Testis (tissue), 3 donors: ENCODE data around the gene ANKS6. TPM values are rescaled to one million over a fixed set of nuclear protein-coding genes. Genes with fewer than 3 reads are reported as not detected.

Experiments
- DNase-seq: peaks from one replicate; pipeline ENCODE4 v3.0.0-alpha.2; 2019
- H3K27ac ChIP-seq, 2 donors: fragments of 200-600 bp; sonication (generic); one replicate each; pipeline ENCODE4 v1.5.1; 2019
- H3K27me3 ChIP-seq: fragments of 200-600 bp; sonication (generic); one replicate; pipeline ENCODE4 v1.5.1; 2019
- H3K36me3 ChIP-seq: fragments of 200-600 bp; sonication (generic); one replicate; pipeline ENCODE4 v1.5.1; 2017; ENCODE audit warnings: low read depth; ENCODE audit errors: missing control alignments
- H3K4me1 ChIP-seq: fragments of 200-600 bp; sonication (generic); one replicate; pipeline ENCODE4 v1.5.1; 2019
- H3K4me3 ChIP-seq, 2 donors: fragments of 200-600 bp; sonication (generic); one replicate each; pipeline ENCODE4 v1.5.1; 2017 to 2019
- H3K9me3 ChIP-seq: fragments of 200-600 bp; sonication (generic); one replicate; pipeline ENCODE4 v1.5.1; 2017
- POLR2A ChIP-seq: fragments of 450-650 bp; IDR thresholded peaks from one replicate; pipeline ENCODE4 v1.6.1; 2017; ENCODE audit warnings: antibody characterized with exemption, mild to moderate bottlenecking, moderate library complexity
- WGBS, 2 donors: methylation state at CpG; one replicate each; pipeline ENCODE4 v1.1.5; 2018; 5-methylcytosine and 5-hydroxymethylcytosine counted together
- intact Hi-C: fragments of 100-400 bp; cut with DNase I; formaldehyde crosslinking; loops from one replicate; pipeline ENCODE4 v1.15.1; 2023; ENCODE audit warnings: low total_unique reads
- polyA plus RNA-seq: library from polyadenylated mRNA; stranded (reverse); fragments of 350-450 nt; fragmentation: Illumina TruSeq; extraction: RNeasy Lipid Tissue Mini Kit (QIAGEN cat#74804); gene quantifications from one replicate; pipeline ENCODE4 v1.2.3, GENCODE V29; 2014; ENCODE audit warnings: low read depth, low replicate concordance; ENCODE audit not compliant: insufficient read depth
- total RNA-seq, 2 donors: library from RNA; depleted of rRNA; stranded (reverse); fragments of >200 nt; gene quantifications; one replicate each; pipeline ENCODE4 v1.2.3, GENCODE V29; 2016
- TF ChIP-seq, protein P1 (sequence below), 3 experiments: fragments of 450-650 bp in 2 of 3; fragments of 200-600 bp in 1 of 3; sonication (generic) in 1 of 3; IDR thresholded peaks; one replicate each; pipeline ENCODE4 v1.5.1; 2016 to 2019; ENCODE audit warnings: antibody characterized with exemption in 3 of 3, mild to moderate bottlenecking in 2 of 3, moderate library complexity in 1 of 3

ANKS6 gene
- total and polyA plus RNA-seq, 3 donors from 2014 or later: 12.8 to 33.6 (median 24.2) TPM

DNA sequence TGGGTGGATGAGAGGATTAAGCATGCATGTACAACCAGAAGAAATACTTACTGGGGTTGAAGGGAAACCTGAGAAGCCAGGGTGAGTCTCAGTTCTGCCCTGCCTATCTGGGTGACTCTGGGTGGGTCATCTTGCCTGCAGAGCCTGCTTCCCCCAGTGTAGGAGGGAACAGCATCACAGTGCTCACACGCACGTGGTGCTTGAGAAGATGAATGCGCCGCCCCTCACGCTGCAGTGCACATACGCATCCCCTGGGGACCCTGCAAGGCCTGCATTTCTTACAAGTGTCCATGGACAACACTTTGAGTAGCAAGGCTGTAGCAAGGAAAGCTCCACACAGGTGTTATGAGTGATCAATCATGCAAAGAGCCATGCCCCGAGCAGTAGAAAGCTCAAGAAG is 68.9 kb downstream of the ANKS6 start:
- H3K36me3 ChIP-seq: no peaks in the 10 kb centered on the region
- no peaks in the 10 kb centered on the region for H3K4me1 ChIP-seq
- no peak for TF ChIP-seq POLR2A
- TF ChIP-seq, protein P1, sequence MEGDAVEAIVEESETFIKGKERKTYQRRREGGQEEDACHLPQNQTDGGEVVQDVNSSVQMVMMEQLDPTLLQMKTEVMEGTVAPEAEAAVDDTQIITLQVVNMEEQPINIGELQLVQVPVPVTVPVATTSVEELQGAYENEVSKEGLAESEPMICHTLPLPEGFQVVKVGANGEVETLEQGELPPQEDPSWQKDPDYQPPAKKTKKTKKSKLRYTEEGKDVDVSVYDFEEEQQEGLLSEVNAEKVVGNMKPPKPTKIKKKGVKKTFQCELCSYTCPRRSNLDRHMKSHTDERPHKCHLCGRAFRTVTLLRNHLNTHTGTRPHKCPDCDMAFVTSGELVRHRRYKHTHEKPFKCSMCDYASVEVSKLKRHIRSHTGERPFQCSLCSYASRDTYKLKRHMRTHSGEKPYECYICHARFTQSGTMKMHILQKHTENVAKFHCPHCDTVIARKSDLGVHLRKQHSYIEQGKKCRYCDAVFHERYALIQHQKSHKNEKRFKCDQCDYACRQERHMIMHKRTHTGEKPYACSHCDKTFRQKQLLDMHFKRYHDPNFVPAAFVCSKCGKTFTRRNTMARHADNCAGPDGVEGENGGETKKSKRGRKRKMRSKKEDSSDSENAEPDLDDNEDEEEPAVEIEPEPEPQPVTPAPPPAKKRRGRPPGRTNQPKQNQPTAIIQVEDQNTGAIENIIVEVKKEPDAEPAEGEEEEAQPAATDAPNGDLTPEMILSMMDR (IDR thresholded peaks at IDR 0.05): no peak
- 66 to 67% methylated on average over 7 of the region's 7 CpGs for WGBS, 2 donors
- H3K9me3 ChIP-seq: no peaks in the 10 kb centered on the region
- DNase-seq: no peak
- intact Hi-C loops: no loop called here
- no peak overlapping the region for H3K4me3 ChIP-seq
- H3K27ac ChIP-seq: no peak overlapping the region
- no peaks in the 10 kb centered on the region for H3K27me3 ChIP-seq

DNA sequence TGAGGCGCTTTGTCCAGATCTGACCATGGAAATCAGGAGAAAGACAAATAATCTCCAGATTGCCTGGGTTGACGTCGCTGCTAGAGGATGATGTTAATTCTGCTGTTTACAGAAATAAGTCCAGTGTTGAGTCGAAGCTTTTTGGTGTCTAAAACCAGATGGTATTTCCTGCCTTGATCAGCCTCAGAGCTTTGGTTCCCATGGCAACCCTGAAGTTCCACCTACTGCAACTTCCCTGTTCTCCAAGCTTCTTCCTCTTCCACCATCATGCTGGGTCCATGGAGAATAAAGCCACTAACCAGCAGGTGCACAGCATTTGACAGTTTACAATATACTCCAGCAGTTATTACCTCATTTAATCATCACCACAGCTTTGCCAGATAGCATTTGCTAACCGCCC is 69.6 kb downstream of the ANKS6 start:
- Histone ChIP-seq H3K27me3 (no peaks in the 10 kb centered on the region), H3K4me3 (no peak overlapping the region), H3K27ac (no peak overlapping the region), H3K4me1 (no peaks in the 10 kb centered on the region), H3K36me3 (no peaks in the 10 kb centered on the region), H3K9me3 (no peaks in the 10 kb centered on the region)
- no peak for TF ChIP-seq POLR2A
- TF ChIP-seq, protein P1 (IDR thresholded peaks at IDR 0.05): no peak
- intact Hi-C loops: no loop called here
- DNase-seq: no peak
- WGBS, 2 donors: 62 to 68% methylated on average over 5 of the region's 5 CpGs

DNA sequence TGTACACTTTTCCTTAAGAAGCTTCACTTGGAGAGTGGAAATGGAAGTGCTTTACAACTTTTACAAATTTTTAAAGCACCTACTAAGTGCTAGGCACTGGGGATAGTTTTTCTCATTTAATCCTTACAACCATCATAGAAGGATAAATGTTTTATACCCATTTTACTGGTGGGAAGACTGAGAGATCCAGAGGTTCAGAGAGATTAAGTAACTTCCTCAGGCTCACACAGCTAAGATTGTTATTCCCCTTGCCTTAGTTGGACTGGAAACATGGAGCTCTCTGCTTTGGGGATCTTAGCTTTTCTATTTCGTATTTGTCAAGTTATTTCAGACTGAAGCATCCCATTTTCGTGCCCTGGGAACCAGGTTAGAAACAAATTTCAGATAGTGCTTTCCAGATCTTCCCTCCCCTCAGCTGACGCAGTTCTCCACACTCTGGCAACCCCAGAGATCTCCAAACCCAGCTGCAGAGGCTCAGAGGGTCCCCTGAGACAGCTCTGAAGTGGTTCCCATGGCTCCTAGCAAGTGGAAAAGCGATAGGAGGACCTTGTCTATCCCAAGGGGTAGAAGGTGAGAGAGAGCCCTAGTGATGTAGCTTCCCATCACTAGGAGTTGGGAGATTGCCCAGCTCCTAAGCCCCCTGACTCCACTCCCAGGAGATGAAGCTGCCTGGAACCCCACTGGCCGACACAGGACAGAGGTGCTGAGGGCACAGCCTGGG is 71.4 kb downstream of the ANKS6 start:
- Histone ChIP-seq H3K27me3 (no peaks in the 10 kb centered on the region), H3K36me3 (no peaks in the 10 kb centered on the region), H3K27ac (no peak overlapping the region), H3K9me3 (no peaks in the 10 kb centered on the region), H3K4me3 (no peak overlapping the region), H3K4me1 (no peaks in the 10 kb centered on the region)
- TF ChIP-seq POLR2A: no peak
- TF ChIP-seq, protein P1 (IDR thresholded peaks at IDR 0.05): no peak
- WGBS, 2 donors: 33 to 71% methylated on average over 2 to 5 of the region's 5 CpGs
- intact Hi-C loops: no loop called here
- DNase-seq: no peak

DNA sequence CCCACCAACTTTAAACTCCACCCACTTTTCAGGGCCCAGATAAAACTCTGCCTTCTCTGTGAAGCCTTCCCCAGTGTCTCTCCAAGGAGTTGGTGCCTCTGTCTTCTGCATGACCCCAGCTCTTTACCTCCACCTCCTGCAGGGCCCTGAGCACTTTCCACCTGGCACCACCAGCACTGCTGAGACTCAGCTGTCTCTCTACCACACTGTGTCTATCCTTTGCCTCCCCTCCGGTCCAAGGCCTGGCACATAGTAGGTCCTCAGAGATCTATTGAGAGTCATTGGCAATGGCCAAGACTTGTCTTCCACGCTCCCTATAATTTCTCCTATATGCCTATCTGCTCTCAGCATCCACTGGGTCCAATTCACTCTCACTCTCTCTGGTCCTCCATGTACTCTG is 74.7 kb downstream of the ANKS6 start:
- H3K4me1 ChIP-seq: no peaks in the 10 kb centered on the region
- no peaks in the 10 kb centered on the region for H3K27me3 ChIP-seq
- no peak overlapping the region for H3K4me3 ChIP-seq
- DNase-seq: no peak
- H3K36me3 ChIP-seq: no peaks in the 10 kb centered on the region
- intact Hi-C loops: no loop called here
- TF ChIP-seq, protein P1 (IDR thresholded peaks at IDR 0.05): no peak
- TF ChIP-seq POLR2A: no peak
- WGBS, 2 donors: 92 to 93% methylated on average over 2 of the region's 2 CpGs
- no peaks in the 10 kb centered on the region for H3K9me3 ChIP-seq
- no peak overlapping the region for H3K27ac ChIP-seq

DNA sequence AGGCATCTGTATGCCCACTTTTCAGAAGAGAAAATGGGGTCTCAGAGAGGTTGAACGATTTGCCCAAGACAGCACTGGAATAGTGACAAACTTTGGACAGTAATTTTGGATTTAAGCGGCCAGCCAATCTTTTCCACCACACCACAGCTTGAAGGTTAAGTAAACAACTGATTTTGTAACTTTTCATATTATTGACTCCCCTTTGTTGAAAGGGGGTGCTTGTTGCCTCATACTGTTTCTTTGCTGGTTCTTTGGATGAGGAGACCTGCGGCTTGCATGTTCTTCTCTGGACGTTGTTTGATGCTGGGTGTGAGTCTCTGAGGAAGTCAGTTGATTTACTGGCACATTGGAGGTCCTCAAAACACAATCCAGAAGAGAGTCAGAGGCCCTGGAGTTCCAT is 76.0 kb downstream of the ANKS6 start:
- intact Hi-C loops: no loop called here
- H3K27ac ChIP-seq: no peak overlapping the region
- no peaks in the 10 kb centered on the region for H3K36me3 ChIP-seq
- no peaks in the 10 kb centered on the region for H3K27me3 ChIP-seq
- DNase-seq: no peak
- no peak overlapping the region for H3K4me3 ChIP-seq
- 74 to 84% methylated on average over 4 of the region's 4 CpGs for WGBS, 2 donors
- H3K4me1 ChIP-seq: no peaks in the 10 kb centered on the region
- TF ChIP-seq, protein P1 (IDR thresholded peaks at IDR 0.05): no peak
- no peak for TF ChIP-seq POLR2A
- no peaks in the 10 kb centered on the region for H3K9me3 ChIP-seq
